Measurements from ENCODE around the gene PDIA2.

GRCh38 chr16:322476-323143 is 39.6 kb downstream of the PDIA2 start:
- TF ChIP-seq TAF1 (IDR thresholded peaks at IDR 0.05; ENCODE audit: borderline replicate concordance, low read depth, low read length) (no peak), MAX (IDR thresholded peaks at IDR 0.05; ENCODE audit: low read depth) (no peak), RCOR1 (IDR thresholded peaks at IDR 0.05; ENCODE audit: low read length) (no peak)
